H1 (cell line): ENCODE data around the gene SERAC1. TPM values are rescaled to one million over a fixed set of nuclear protein-coding genes. Genes with fewer than 3 reads are reported as not detected.

Experiments used
- CTCF ChIA-PET: fragments of 300-600 bp; sonication (Branson Sonifier 250); formaldehyde crosslinking; loops from one replicate; lab custom pipeline; 2021; ENCODE audit not compliant: partially characterized antibody; lab: Charles Lee
- POLR2A ChIA-PET: fragments of 300-600 bp; sonication (Branson Sonifier 250); formaldehyde crosslinking; loops from one replicate; lab custom pipeline; 2021; ENCODE audit warnings: inconsistent platforms; ENCODE audit not compliant: partially characterized antibody; lab: Charles Lee
- DNase-seq, 2 experiments: peaks; one replicate each; pipeline versions ENCODE4 v3.0.0 to v3.0.0-alpha.2; 2010 to 2022; ENCODE audit warnings: low spot score in 2 of 2, low read depth in 1 of 2, mixed read lengths in 1 of 2
- FAIRE-seq: peaks from 2 replicates; lab custom pipeline; 2011; peaks lifted over from hg19 to GRCh38; lab: Jason Lieb, UNC
- H2AFZ ChIP-seq: 2 replicates; pipeline ENCODE4 v1.8.1; 2012; ENCODE audit warnings: low read length, inconsistent platforms
- H2AK5ac ChIP-seq: 2 replicates; pipeline ENCODE4 v1.6.1; 2013; ENCODE audit warnings: low read depth, low read length
- H2BK120ac ChIP-seq: replicated peaks from 2 replicates; pipeline ENCODE3; 2013; ENCODE audit warnings: low read depth, low read length, inconsistent platforms
- H2BK12ac ChIP-seq: 2 replicates; pipeline ENCODE4 v1.6.1; 2013; ENCODE audit warnings: low read depth, low read length
- H2BK15ac ChIP-seq: 2 replicates; pipeline ENCODE4 v1.6.1; 2013; ENCODE audit warnings: low read length
- H2BK20ac ChIP-seq: 2 replicates; pipeline ENCODE4 v1.6.1; 2013; ENCODE audit warnings: low read length
- H2BK5ac ChIP-seq: 2 replicates; pipeline ENCODE4 v1.6.1; 2013; ENCODE audit warnings: low read depth, low read length
- H3K14ac ChIP-seq: 2 replicates; pipeline ENCODE4 v1.6.1; 2013; ENCODE audit warnings: inconsistent platforms; ENCODE audit not compliant: insufficient read length
- H3K18ac ChIP-seq: 2 replicates; pipeline ENCODE4 v1.6.1; 2013; ENCODE audit warnings: low read length; ENCODE audit errors: extremely low read depth
- H3K23ac ChIP-seq: 2 replicates; pipeline ENCODE4 v1.6.1; 2013; ENCODE audit warnings: inconsistent platforms; ENCODE audit not compliant: insufficient read length
- H3K23me2 ChIP-seq: 2 replicates; pipeline ENCODE4 v1.6.1; 2013; ENCODE audit warnings: low read depth, low read length
- H3K27ac ChIP-seq: 2 replicates; pipeline ENCODE4 v1.6.1; 2011; ENCODE audit warnings: low read depth, low read length, inconsistent platforms
- H3K27me3 ChIP-seq, 4 experiments: replicated peaks in 1 of 4; 1 replicate in 1 of 4; 2 replicates in 3 of 4; pipeline versions ENCODE4 v1.6.1 to v1.8.1; 2011 to 2013; ENCODE audit warnings: low read length in 3 of 4, mild to moderate bottlenecking in 3 of 4, inconsistent platforms in 2 of 4, mixed read lengths in 2 of 4, moderate library complexity in 1 of 4; ENCODE audit not compliant: control insufficient read depth in 3 of 4, insufficient read depth in 3 of 4; ENCODE audit errors: extremely low read depth in 1 of 4
- H3K36me3 ChIP-seq, 4 experiments: 2 replicates each; pipeline versions ENCODE4 v1.6.1 to v1.8.1; 2011 to 2013; ENCODE audit warnings: mild to moderate bottlenecking in 4 of 4, low read length in 3 of 4, moderate library complexity in 2 of 4, control low read depth in 1 of 4, inconsistent platforms in 1 of 4; ENCODE audit not compliant: insufficient read depth in 4 of 4, control insufficient read depth in 2 of 4
- H3K4ac ChIP-seq: replicated peaks from 2 replicates; pipeline ENCODE3; 2013; ENCODE audit warnings: low read length, low read depth, mixed read lengths, inconsistent platforms; ENCODE audit not compliant: insufficient read length
- H3K4me1 ChIP-seq, 4 experiments: replicated peaks in 1 of 4; 1 replicate in 1 of 4; 2 replicates in 3 of 4; pipeline versions ENCODE4 v1.6.1 to v1.8.1; 2011 to 2013; ENCODE audit warnings: low read length in 3 of 4, inconsistent platforms in 2 of 4, mixed read lengths in 1 of 4; ENCODE audit not compliant: insufficient read depth in 4 of 4, control insufficient read depth in 3 of 4
- H3K4me2 ChIP-seq, 2 experiments: 2 replicates each; pipeline versions ENCODE4 v1.6.1 to v1.8.1; 2011 to 2013; ENCODE audit warnings: low read depth in 2 of 2, low read length in 2 of 2, control low read depth in 1 of 2, inconsistent platforms in 1 of 2, mild to moderate bottlenecking in 1 of 2; ENCODE audit not compliant: insufficient read depth in 1 of 2
- H3K4me3 ChIP-seq, 4 experiments: fragments of 200-600, 300-600 bp in 1 of 4; sonication (generic), shearing (Covaris generic), sonication (Bioruptor Twin) in 1 of 4; 2 replicates each; pipeline versions ENCODE4 v1.5.1 to v1.8.1; 2011 to 2016; ENCODE audit warnings: low read length in 4 of 4, low read depth in 3 of 4, control low read depth in 2 of 4, inconsistent platforms in 2 of 4, mild to moderate bottlenecking in 2 of 4, mixed read lengths in 1 of 4, moderate library complexity in 1 of 4; ENCODE audit not compliant: insufficient read depth in 2 of 4; ENCODE audit errors: extremely low read depth in 1 of 4
- H3K56ac ChIP-seq: replicated peaks from 2 replicates; pipeline ENCODE3; 2013; ENCODE audit warnings: low read depth, mild to moderate bottlenecking, mixed read lengths, low read length, inconsistent platforms; ENCODE audit not compliant: insufficient read length
- H3K79me1 ChIP-seq: 2 replicates; pipeline ENCODE4 v1.6.1; 2013; ENCODE audit warnings: low read depth, low read length, control low read depth
- H3K79me2 ChIP-seq, 2 experiments: 2 replicates each; pipeline versions ENCODE4 v1.6.1 to v1.8.1; 2012 to 2013; ENCODE audit warnings: low read length in 2 of 2, mild to moderate bottlenecking in 2 of 2, inconsistent platforms in 1 of 2; ENCODE audit not compliant: insufficient read depth in 2 of 2, control insufficient read depth in 1 of 2
- H3K9ac ChIP-seq, 4 experiments: replicated peaks in 1 of 4; 1 replicate in 1 of 4; 2 replicates in 3 of 4; pipeline versions ENCODE4 v1.6.1 to v1.8.1; 2011 to 2013; ENCODE audit warnings: low read depth in 3 of 4, low read length in 3 of 4, control low read depth in 2 of 4, mild to moderate bottlenecking in 2 of 4, moderate library complexity in 2 of 4, inconsistent platforms in 1 of 4; ENCODE audit errors: extremely low read depth in 1 of 4
- H3K9me3 ChIP-seq, 2 experiments: 2 replicates each; pipeline versions ENCODE4 v1.6.1 to v1.8.1; 2012 to 2013; ENCODE audit warnings: mild to moderate bottlenecking in 2 of 2, moderate library complexity in 2 of 2, control low read depth in 1 of 2, inconsistent platforms in 1 of 2, low read depth in 1 of 2, low read length in 1 of 2, mixed read lengths in 1 of 2; ENCODE audit not compliant: insufficient read depth in 2 of 2
- H4K20me1 ChIP-seq, 2 experiments: replicated peaks in 1 of 2; 2 replicates each; pipeline versions ENCODE3 to v1.8.1; 2011 to 2013; ENCODE audit warnings: inconsistent platforms in 2 of 2, low read length in 2 of 2, mild to moderate bottlenecking in 1 of 2; ENCODE audit not compliant: insufficient read depth in 2 of 2, control insufficient read depth in 1 of 2
- H4K5ac ChIP-seq: 2 replicates; pipeline ENCODE4 v1.6.1; 2013; ENCODE audit warnings: low read length, low read depth, mixed read lengths, inconsistent platforms; ENCODE audit not compliant: insufficient read length
- H4K8ac ChIP-seq: 2 replicates; pipeline ENCODE4 v1.8.0; 2013; ENCODE audit warnings: mild to moderate bottlenecking, moderate library complexity, low read length, inconsistent platforms; ENCODE audit not compliant: insufficient read depth; ENCODE audit errors: extremely low read depth
- H4K91ac ChIP-seq: replicated peaks from 2 replicates; pipeline ENCODE3; 2013; ENCODE audit warnings: low read length, mixed read lengths, inconsistent platforms; ENCODE audit not compliant: insufficient read length
- BCL11A ChIP-seq, 2 experiments: IDR thresholded peaks; one replicate each; pipeline ENCODE4 v1.6.1; 2011; ENCODE audit warnings: low read depth in 2 of 2, low read length in 2 of 2, mild to moderate bottlenecking in 2 of 2
- BRCA1 ChIP-seq: IDR thresholded peaks from 2 replicates; pipeline ENCODE4 v1.6.1; 2012; ENCODE audit warnings: low read depth, low read length, improper control_type of control experiment
- EZH2 ChIP-seq: fragments of 200-600 bp; sonication (generic); IDR thresholded peaks from 2 replicates; pipeline ENCODE4 v1.7.1; 2012; ENCODE audit warnings: low read depth, mild to moderate bottlenecking, moderate library complexity, low read length, inconsistent platforms; ENCODE audit not compliant: severe bottlenecking
- MAFK ChIP-seq: IDR thresholded peaks from 2 replicates; pipeline ENCODE4 v1.6.1; 2012; ENCODE audit warnings: low read depth, mild to moderate bottlenecking, improper control_type of control experiment, low read length
- NRF1 ChIP-seq: IDR thresholded peaks from 2 replicates; pipeline ENCODE4 v1.6.1; 2011; ENCODE audit warnings: mild to moderate bottlenecking, low read depth, low read length, improper control_type of control experiment
- RXRA ChIP-seq: IDR thresholded peaks from 2 replicates; pipeline ENCODE4 v1.6.1; 2011; ENCODE audit warnings: low read depth, mild to moderate bottlenecking, low read length, moderate library complexity; ENCODE audit not compliant: insufficient read depth
- SIX5 ChIP-seq: IDR thresholded peaks from 2 replicates; pipeline ENCODE4 v1.6.1; 2011; ENCODE audit warnings: mild to moderate bottlenecking, low read depth, low read length
- polyA plus RNA-seq, 7 experiments: library from polyadenylated mRNA; depleted of rRNA in 3 of 7; stranded (reverse) in 5 of 7; unstranded in 2 of 7; fragments of >200 nt in 5 of 7; fragments of 200-250 nt in 2 of 7; gene quantifications; 1 replicate in 5 of 7; 2 replicates in 1 of 7; 4 replicates in 1 of 7; pipeline versions ENCODE4 v1.2.1 to v1.2.3, GENCODE V29; 2011 to 2013; ENCODE audit warnings: missing spikeins in 2 of 7, mixed read lengths in 2 of 7
- total RNA-seq: library from RNA; stranded (reverse); fragmentation: NEBNext Ultra II Directional; extraction: Animal tissue kit (Norgen Biotek cat#: 25700); gene quantifications from 2 replicates; pipeline ENCODE4 v1.2.1, GENCODE V29; 2021

Gene SERAC1
- total and polyA plus RNA-seq, 2 of the 8 experiments (the other 6 are each of a cell fraction or from before 2014, with no cell fraction given), result 7.3 to 9.0 TPM

DNA sequence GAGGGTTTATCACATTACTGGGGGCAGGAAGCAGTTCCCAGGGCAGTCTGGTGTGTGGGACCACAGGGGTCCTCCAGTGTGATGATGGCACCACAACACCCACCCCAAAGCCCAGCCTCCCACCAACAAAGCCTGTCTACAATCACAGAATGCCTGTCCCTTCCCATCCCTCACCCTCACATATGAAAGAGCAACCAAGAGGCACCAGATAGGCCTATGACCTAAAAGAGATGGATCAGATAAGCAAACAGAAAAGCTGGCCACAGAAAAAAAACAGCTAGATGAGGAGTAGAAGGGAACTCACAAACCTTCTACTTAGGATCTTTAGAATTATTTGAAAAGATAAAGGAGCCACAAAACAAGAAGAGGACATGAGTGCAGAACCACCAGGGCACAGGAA, 54.3 kb downstream of the SERAC1 start:
- Histone ChIP-seq H3K56ac (no peak overlapping the region), H3K79me1 (no peaks in the 10 kb centered on the region), H3K9me3 (no peaks in the 10 kb centered on the region), H4K20me1 (no peaks in the 10 kb centered on the region), H2AK5ac (no peak overlapping the region), H3K4me3 (no peak overlapping the region), H3K4ac (no peak overlapping the region), H2BK5ac (no peak overlapping the region), H3K27ac (no peak overlapping the region), H3K4me1 (no peaks in the 10 kb centered on the region; a peak in 1 of 7 replicates), H3K9ac (no peak overlapping the region), H4K5ac (no peak overlapping the region), H3K23ac (no peak overlapping the region), H2BK120ac (no peak overlapping the region), H2BK15ac (no peak overlapping the region), H4K91ac (no peak overlapping the region), H3K36me3 (peaks cover 0 to 16% (median 2%) of the 10 kb centered on the region in 4 experiments; a peak in 2 of 8 replicates), H2BK12ac (no peak overlapping the region), H4K8ac (no peak overlapping the region), H2AFZ (no peak overlapping the region), H3K27me3 (no peaks in the 10 kb centered on the region), H3K79me2 (no peaks in the 10 kb centered on the region), H3K23me2 (no peaks in the 10 kb centered on the region), H3K18ac (no peak overlapping the region), H2BK20ac (no peak overlapping the region), H3K4me2 (no peak overlapping the region), H3K14ac (no peak overlapping the region)
- FAIRE-seq (no peak), DNase-seq (no peak)
- CTCF ChIA-PET, result no interaction called here
- POLR2A ChIA-PET, result no interaction called here
- TF ChIP-seq BCL11A (IDR thresholded peaks at IDR 0.05; ENCODE audit: low read depth in 2 of 2, low read length in 2 of 2), result no peak
- no peak for TF ChIP-seq RXRA
- no peak for TF ChIP-seq EZH2
- no peak for TF ChIP-seq SIX5
- no peak for TF ChIP-seq MAFK
- TF ChIP-seq NRF1, result no peak
- no peak for TF ChIP-seq BRCA1
